Measurements from ENCODE around the gene UPF1.

- TF ChIP-seq EZH2 (optimal IDR thresholded peaks at IDR 0.05; ENCODE audit: low read depth, low read length), result no peak
- TF ChIP-seq, protein P1, sequence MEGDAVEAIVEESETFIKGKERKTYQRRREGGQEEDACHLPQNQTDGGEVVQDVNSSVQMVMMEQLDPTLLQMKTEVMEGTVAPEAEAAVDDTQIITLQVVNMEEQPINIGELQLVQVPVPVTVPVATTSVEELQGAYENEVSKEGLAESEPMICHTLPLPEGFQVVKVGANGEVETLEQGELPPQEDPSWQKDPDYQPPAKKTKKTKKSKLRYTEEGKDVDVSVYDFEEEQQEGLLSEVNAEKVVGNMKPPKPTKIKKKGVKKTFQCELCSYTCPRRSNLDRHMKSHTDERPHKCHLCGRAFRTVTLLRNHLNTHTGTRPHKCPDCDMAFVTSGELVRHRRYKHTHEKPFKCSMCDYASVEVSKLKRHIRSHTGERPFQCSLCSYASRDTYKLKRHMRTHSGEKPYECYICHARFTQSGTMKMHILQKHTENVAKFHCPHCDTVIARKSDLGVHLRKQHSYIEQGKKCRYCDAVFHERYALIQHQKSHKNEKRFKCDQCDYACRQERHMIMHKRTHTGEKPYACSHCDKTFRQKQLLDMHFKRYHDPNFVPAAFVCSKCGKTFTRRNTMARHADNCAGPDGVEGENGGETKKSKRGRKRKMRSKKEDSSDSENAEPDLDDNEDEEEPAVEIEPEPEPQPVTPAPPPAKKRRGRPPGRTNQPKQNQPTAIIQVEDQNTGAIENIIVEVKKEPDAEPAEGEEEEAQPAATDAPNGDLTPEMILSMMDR (IDR thresholded peaks at IDR 0.05; ENCODE audit: low read length), result no peak
Observed at GRCh38 chr19:18893587-18894253, 62.0 kb downstream of the UPF1 start.
